ENCODE data around the gene RAPGEF5. TPM values are rescaled to one million over a fixed set of nuclear protein-coding genes. Genes with fewer than 3 reads are reported as not detected.

RAPGEF5 gene
- total and polyA plus RNA-seq, 9 donors, result 6.4 to 22.5 (median 10.4) TPM

GRCh38 chr7:22240904-22241571 lies 115.9 kb downstream of the RAPGEF5 start:
- Histone ChIP-seq H3K27me3 (no peaks in the 10 kb centered on the region), H3K36me3 (no peaks in the 10 kb centered on the region), H3K4me3 (no peak overlapping the region), H3K4me1 (ENCODE audit: insufficient read depth) (no peaks in the 10 kb centered on the region), H3K9me3 (no peaks in the 10 kb centered on the region), H3K27ac (no peak overlapping the region)
- TF ChIP-seq EP300 (IDR thresholded peaks at IDR 0.05) (no peak), CTCF (IDR thresholded peaks at IDR 0.05) (no peak)
- DNase-seq, result no peak
- intact Hi-C loops (cut with DNase I), result no loop called here

GRCh38 chr7:22238354-22239311 lies 118.3 kb downstream of the RAPGEF5 start:
- Histone ChIP-seq H3K9me3 (no peaks in the 10 kb centered on the region), H3K27ac (no peak overlapping the region), H3K4me3 (no peak overlapping the region), H3K27me3 (no peaks in the 10 kb centered on the region), H3K4me1 (ENCODE audit: insufficient read depth) (no peaks in the 10 kb centered on the region), H3K36me3 (no peaks in the 10 kb centered on the region)
- 94 to 98% (median 95%) methylated on average over 3 of the region's 3 CpGs for WGBS, 3 donors
- intact Hi-C loops (cut with DNase I), result no loop called here
- no peak for DNase-seq
- no peak for TF ChIP-seq POLR2A (IDR thresholded peaks at IDR 0.05)
- TF ChIP-seq CTCF (IDR thresholded peaks at IDR 0.05), result no peak
- TF ChIP-seq EP300 (IDR thresholded peaks at IDR 0.05), result no peak

GRCh38 chr7:22235134-22235533 lies 121.8 kb downstream of the RAPGEF5 start:
- DNase-seq, result no peak
- Histone ChIP-seq H3K36me3 (no peaks in the 10 kb centered on the region), H3K9me3 (no peaks in the 10 kb centered on the region), H3K27ac (no peak overlapping the region), H3K27me3 (no peaks in the 10 kb centered on the region), H3K4me3 (no peak overlapping the region), H3K4me1 (ENCODE audit: insufficient read depth) (no peaks in the 10 kb centered on the region)
- 95 to 99% (median 97%) methylated on average over 2 of the region's 2 CpGs for WGBS, 3 donors
- TF ChIP-seq CTCF (IDR thresholded peaks at IDR 0.05), result no peak
- no peak for TF ChIP-seq EP300 (IDR thresholded peaks at IDR 0.05)
- TF ChIP-seq POLR2A (IDR thresholded peaks at IDR 0.05), result no peak
- intact Hi-C loops (cut with DNase I), result no loop called here

GRCh38 chr7:22234227-22234626 lies 122.7 kb downstream of the RAPGEF5 start:
- H3K9me3 ChIP-seq, result no peaks in the 10 kb centered on the region
- no peaks in the 10 kb centered on the region for H3K36me3 ChIP-seq
- no peak overlapping the region for H3K27ac ChIP-seq
- DNase-seq, result no peak
- no peak for TF ChIP-seq EP300 (IDR thresholded peaks at IDR 0.05)
- TF ChIP-seq CTCF (IDR thresholded peaks at IDR 0.05), result no peak
- TF ChIP-seq POLR2A (IDR thresholded peaks at IDR 0.05), result no peak
- H3K4me3 ChIP-seq, result no peak overlapping the region
- H3K27me3 ChIP-seq, result no peaks in the 10 kb centered on the region
- 16 to 31% (median 24%) methylated on average over 3 of the region's 3 CpGs for WGBS, 3 donors
- intact Hi-C loops (cut with DNase I), result no loop called here
- no peaks in the 10 kb centered on the region for H3K4me1 ChIP-seq (ENCODE audit: insufficient read depth)
